Choroid plexus epithelial cell (primary cell): ENCODE measurements around the gene INPP4B.
A peak's percentile ranks its signal among the peaks of the same experiment; 100 is the strongest.

Experiments
- DNase-seq: peaks from one replicate; pipeline ENCODE4 v3.0.0-alpha.2; 2010; ENCODE audit warnings: low read depth
- H3K4me3 ChIP-seq: 2 replicates; pipeline ENCODE4 v1.5.1; 2011; ENCODE audit warnings: low read depth, mild to moderate bottlenecking, control low read depth, low read length, moderate library complexity
- TF ChIP-seq, protein P1 (sequence below): conservative IDR thresholded peaks from 2 replicates; pipeline ENCODE4 v1.5.1; 2011; ENCODE audit warnings: low read depth, mild to moderate bottlenecking, control low read depth, inconsistent platforms, low read length, moderate library complexity

The INPP4B gene

DNA sequence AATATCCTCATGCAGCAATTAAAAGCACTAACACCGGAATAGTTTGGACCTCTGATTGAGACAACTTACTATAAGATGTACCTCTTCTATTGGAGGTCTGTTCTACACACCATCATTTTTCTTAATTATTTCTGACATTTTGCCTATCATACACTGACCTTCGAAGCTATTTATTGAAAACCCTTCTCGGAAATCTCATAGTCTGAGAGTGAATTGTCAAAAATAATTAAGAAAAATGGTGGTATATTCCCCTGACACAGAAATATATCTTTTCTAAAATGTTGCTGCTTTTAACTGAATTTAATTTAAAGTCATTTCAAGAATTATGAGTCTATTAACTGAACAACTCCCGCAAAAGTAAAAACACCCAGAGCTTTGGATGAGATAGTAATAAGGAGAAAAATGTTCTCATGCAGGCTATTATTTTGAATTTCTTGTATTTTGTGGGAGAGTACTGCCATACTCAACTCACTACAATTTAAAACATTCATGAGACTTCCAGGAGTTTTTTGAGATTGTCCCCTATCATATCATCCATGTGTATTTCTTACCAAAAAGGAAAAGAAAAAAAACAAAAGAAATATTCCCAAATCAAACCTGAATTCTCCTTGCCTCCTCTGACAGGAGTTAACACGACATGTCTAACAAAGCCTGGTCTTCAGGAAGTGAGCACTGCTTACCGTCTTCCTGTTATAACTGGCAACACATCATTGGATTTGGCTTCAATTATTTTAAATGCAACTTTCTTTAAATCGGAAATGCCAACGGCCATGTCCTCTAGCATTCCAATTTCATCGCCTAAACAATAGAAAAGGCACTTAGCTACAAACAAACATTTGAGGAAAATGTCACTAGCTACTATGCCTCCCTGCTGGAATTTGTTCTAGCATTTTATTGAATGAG lies 724.4 kb downstream of the INPP4B start:
- H3K4me3 ChIP-seq: no peak overlapping the region
- TF ChIP-seq, protein P1, sequence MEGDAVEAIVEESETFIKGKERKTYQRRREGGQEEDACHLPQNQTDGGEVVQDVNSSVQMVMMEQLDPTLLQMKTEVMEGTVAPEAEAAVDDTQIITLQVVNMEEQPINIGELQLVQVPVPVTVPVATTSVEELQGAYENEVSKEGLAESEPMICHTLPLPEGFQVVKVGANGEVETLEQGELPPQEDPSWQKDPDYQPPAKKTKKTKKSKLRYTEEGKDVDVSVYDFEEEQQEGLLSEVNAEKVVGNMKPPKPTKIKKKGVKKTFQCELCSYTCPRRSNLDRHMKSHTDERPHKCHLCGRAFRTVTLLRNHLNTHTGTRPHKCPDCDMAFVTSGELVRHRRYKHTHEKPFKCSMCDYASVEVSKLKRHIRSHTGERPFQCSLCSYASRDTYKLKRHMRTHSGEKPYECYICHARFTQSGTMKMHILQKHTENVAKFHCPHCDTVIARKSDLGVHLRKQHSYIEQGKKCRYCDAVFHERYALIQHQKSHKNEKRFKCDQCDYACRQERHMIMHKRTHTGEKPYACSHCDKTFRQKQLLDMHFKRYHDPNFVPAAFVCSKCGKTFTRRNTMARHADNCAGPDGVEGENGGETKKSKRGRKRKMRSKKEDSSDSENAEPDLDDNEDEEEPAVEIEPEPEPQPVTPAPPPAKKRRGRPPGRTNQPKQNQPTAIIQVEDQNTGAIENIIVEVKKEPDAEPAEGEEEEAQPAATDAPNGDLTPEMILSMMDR: no peak
- DNase-seq: no peak

DNA sequence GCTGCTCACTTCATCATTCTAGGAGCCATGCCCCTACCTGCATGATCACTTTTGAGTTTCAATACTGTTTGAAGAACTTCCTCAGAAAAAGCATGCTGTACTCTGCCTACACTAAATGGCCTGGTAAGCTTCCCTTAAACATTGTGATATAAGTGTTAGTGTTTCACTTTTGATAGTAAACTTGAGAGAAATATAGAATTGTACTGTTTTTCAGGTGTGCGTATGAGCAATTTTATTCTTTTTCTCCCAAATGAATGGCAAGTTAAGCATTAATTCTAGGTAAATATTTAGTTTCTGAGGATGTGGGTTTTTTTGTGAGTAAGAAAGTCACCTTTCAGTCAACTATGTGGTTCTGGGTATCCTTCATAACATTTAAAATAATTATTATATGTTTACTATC lies 725.2 kb downstream of the INPP4B start:
- TF ChIP-seq, protein P1: no peak
- DNase-seq: no peak
- no peak overlapping the region for H3K4me3 ChIP-seq

DNA sequence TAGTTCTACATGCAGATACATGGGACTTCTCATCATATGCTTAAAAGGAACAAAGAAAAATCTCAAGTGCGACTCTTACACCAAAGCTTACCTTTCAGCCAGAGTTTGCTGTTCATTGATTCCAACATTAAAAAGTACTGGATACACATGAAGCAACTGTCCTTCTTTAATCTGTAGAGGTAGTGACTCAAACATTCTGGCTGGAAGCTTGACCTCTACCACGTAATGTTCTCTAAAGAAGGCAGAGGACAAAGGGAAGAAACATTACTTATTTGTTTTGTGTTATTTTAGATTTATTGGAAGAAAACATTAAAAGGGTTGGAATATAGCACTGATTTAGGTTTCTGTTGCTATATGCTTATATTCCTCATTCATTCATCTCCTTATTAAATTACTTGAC lies 733.6 kb downstream of the INPP4B start:
- H3K4me3 ChIP-seq: no peak overlapping the region
- DNase-seq: peak; percentile 51
- TF ChIP-seq, protein P1: no peak

DNA sequence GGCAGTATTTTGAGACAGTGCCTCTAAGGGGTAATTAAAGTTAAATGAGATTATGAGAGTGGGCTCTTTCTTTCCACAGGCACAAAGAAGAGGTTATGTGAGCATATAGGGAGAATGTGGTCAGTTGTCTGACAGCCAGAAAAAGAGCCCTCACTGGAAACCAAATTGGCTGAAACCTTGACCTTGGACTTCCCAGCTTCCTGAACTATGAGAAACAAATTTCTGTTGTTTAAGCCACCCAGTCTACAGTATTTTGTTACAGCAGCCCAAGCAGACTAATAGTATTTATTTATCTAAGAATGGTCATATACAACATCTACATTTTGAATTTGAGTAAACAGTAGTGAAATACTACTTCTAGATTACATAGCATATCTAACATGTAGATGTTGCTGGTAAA lies 736.0 kb downstream of the INPP4B start:
- TF ChIP-seq, protein P1: no peak
- no peak overlapping the region for H3K4me3 ChIP-seq
- DNase-seq: peak; percentile 40

DNA sequence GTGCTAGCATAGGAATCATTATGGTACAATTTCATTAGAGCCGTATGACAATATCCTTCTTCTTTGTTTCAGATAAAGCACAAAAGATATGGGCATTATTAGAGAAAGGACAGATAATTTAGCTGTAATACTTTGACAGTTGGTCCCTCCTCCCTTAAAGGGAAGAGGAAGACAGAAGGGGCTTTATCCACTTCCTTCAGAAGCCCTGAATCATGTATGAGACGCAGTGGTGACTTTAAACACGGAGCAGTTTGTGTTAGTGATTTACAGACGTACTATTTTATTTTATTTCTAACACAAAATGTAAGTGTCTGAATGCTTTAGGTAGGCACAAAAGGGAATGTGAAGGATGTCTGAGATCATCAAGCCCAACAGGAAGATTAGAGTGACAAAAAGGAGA lies 742.1 kb downstream of the INPP4B start:
- TF ChIP-seq, protein P1: no peak
- DNase-seq: no peak
- no peak overlapping the region for H3K4me3 ChIP-seq

DNA sequence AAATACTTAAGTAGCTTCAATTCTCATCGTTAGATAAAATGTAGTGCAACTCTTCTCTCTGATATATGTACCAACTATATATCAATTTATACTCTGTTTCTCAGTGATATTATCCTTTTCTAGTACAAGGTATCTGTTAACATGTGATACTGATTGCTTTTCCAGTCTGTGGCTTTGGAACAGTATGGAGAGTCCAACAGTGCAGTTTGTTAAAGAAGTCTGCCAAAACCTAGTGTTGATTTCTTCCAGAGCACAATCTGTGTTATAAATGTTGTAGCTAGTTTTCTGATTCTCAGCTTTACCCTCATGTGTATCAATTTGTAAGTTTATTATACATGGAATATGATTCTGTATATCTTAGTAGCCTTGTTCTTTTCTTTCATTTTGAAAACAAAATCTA lies 744.7 kb downstream of the INPP4B start:
- DNase-seq: no peak
- TF ChIP-seq, protein P1: no peak
- no peak overlapping the region for H3K4me3 ChIP-seq

DNA sequence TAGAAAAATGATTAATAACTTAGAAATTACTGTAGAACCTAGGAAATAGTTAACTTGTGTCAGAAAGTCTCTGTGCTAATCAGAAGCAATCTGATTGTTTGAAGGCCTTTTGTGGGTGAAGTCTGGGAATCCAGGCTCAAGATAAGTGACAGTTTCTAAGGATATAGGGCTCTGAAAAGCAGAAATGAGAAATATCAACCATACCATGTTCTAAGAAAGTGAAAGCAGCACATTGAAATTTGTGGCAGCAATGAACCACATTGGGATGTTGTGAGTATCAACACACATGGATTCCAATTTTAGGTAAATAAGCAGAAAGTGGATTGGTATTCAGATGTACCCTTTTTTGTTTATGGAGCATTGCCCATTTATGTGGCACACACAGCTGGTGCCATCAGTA lies 745.2 kb downstream of the INPP4B start:
- TF ChIP-seq, protein P1: no peak
- no peak overlapping the region for H3K4me3 ChIP-seq
- no peak for DNase-seq
